ENCODE data around the gene PARP4.
"Not testable (repeated sequence)": the region's sequence is repeated elsewhere in the genome, so short reads cannot be mapped to it uniquely, and the experiment has no call there.

PARP4 gene

DNA sequence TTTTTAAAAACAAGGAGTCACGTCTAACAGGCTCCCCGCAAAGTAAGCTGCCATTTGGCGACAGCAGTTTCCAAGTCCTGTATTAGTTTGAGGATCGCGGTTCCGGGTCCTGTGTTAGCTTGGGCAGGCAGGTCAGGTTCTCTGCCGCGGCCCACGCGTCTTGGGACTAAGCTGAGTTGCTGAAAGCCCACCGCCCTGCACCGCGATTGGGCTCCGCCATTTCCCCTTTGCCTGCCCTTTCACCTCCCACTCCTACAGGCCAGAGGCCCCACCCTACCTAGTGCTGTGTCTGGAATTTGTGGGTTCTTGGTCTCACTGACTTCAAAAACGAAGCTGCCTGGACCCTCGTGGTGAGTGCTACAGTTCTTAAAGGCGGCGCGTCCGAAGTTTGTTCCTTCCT lies 6.8 kb downstream of the PARP4 start:
- no peak for DNase-seq (ENCODE audit: low read depth)

DNA sequence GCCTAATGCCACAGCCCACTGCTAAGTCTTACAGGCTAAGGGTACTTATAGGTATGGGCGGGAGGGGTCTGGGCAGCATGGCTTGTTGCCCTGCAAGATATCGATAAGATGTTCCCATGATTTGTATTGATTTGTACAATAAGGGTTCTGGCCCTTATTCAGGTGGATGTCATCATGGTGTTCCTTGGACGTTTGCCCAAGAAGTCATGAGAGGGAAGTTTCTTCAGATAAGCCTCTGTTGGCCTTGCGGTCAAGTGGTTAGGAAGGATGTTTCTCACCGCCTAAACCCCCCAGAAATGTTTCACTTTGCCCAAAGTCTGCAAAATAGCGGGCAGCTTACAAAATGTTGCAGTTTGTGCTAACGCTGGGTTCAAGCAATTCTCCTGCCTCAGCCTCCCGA lies 7.3 kb downstream of the PARP4 start:
- DNase-seq (ENCODE audit: low read depth): no peak

DNA sequence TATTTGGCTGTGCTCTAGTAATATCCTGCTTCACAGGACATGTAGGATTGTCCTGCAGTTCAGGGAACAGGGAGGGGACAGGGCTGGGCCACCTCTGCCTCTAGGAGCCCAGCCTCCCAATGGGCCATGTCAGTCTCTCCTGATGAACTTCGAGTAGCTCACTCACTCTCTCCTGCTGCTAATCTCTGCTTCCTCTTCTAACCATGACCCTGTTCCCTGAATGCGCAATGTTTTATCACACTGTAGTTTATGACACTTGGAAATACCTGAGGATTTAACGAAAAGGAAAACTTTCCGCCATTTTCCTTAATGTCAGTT lies 9.2 kb downstream of the PARP4 start:
- no peak for DNase-seq (ENCODE audit: low read depth)

DNA sequence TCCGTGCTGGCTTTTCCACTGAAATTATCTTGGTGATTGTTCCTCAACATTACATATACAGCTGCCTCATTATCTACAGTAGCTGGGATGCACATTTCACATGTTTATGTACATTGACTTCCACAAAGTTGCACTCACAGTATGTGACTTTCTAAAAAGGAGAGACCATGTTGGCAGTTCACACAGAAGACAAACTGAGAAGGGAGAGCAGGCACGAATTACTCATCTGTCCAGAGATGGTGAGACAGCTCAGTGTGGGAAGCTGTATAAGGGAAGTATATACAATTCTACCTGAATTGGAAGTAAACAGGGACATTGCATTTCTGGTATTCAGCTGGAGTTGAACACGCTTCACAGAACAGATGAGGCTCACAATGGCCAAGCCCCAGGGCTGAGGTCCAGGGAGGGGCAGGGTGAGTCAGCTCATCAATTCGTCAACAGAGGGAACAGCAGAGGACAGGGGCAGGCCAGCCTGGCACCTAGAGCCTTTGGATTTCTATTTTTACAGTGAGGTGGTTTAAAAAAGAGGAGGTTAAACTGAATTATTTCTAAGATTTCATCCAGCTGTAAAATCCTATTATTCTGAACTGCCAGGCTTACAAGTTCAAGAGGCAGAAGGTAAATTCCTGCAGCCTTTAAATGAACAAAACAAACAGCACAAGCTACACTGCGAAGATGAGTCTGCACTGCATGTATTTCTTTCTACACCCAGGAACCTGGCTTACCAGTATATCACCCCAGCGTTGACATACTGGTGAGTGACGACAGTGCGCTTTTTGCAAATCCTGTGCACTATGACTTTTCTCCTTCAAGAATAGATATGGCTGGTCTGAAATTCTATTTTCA lies 9.8 kb downstream of the PARP4 start:
- no peak for DNase-seq (ENCODE audit: low read depth)

DNA sequence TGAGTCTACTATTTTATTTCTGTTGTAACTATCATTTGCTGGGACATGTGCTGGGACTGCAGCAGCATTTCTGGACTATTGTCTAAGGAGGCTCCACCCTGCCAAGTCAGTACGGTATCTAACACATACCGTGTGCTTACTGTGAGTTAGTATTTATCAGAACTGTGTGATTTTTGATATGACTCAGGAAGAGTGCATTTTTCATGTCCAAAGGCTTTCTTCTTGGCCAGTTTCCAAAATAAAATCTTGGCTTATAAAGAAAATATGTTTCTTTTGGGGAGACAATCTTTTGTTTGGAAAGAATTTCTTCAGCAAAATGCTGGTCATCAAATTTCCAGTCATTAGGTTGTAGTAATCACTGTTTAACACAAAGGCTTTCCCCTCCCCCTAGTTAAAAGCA lies 11.6 kb downstream of the PARP4 start:
- DNase-seq (ENCODE audit: low read depth): no peak

DNA sequence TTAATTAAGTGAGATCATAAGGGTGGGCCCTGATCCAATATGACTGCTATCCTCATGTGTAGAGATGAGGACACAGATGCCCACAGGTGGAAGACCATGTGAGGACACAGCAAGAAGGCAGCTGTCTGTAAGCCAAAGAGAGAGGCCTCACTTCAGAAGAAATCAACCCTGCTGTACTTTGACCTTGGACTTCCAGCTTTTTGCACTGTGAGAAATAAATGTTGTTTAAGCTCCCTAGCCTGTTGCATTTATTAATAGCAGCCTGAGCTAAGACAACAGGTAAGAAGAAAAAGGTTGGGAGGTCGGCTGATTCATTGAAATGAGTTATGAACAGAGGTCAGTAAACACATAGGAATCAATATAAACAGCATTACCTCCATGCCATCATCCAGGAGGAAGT lies 14.8 kb downstream of the PARP4 start:
- DNase-seq (ENCODE audit: low read depth): no peak

DNA sequence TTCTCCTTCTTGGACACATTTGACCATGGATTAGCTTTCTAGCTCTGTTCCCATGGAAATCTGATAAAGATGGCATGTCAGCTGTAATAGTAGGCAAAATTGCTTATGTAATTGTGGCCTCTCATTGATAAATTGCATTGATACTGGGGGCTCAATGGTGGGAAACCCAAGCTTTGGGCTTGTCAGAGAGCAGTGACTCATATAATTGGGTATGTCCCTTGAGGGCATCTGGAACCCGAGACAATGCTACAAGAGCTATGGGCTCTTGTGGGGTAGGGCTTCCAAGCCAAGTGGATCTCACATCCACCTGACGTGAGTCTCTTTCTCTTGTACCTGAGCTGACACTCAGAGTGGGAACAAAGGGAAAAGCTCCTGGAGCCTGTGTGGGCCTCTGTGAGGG lies 16.3 kb downstream of the PARP4 start:
- DNase-seq (ENCODE audit: low read depth): not testable (repeated sequence)

DNA sequence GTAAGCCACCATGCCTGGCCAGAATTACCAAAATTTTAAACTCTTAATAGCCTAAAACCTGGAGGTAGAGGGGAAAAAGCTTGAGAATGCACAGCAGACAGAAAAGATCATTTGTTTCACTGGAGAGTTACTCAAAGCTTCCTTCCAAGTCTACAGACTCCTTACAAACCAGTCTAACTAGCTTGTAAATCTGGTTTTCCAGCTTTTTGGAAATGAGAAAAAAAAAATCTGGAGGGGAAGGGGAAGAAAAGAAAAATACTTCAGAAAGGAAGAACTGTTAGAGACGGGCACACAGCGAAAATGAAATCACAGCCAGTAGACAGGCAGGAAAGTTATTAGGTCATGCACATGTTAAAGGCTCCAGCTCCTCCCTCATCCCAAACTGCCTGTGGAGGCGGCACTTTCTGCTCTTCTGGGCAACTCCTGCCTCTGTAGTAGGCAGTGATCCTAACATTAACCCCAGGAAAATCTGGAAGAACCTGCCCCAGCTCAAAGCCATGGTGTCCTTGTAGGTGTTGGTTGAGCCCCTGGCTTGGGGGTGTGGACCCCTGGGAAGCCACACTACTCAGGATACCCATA lies 17.3 kb downstream of the PARP4 start:
- no peak for DNase-seq (ENCODE audit: low read depth)

DNA sequence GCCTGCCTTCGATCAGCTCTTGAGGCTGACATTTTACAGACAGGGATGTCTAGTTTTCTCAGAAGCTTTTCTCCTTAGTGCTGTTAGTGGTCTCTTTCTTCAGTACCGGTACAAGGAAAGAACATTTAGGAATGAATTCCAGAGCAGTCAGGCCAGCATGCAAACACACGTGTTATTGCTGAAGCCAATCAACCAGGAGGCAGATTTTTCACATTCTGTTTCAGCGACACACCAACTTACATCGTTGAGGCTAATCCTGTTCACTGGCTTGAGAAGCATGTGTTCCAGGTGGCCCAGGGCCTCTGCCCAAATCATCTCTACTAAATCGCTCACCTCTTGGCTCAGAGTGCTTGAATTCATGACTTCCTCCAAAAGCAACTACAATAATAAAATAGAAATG lies 19.2 kb downstream of the PARP4 start:
- no peak for DNase-seq (ENCODE audit: low read depth)

DNA sequence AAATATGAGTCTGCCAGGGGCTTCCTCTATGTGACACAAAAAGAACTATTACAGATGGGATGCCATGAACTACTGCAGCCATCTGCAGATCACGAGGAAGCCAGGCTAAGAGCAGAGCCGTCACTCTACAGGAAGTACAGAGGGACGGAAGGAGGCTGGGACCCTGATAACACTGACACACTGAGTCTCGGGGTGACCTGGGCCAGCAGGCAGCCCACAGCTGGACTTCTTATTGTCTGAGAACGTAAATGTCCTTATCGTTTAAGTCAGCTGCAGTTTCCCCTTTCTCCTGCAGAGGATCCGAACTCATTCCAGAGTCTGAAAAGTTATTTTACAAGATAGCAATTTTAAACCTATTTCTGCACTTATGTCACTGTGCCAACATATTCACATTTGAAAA lies 20.7 kb downstream of the PARP4 start:
- DNase-seq (ENCODE audit: low read depth): peak; percentile 71

DNA sequence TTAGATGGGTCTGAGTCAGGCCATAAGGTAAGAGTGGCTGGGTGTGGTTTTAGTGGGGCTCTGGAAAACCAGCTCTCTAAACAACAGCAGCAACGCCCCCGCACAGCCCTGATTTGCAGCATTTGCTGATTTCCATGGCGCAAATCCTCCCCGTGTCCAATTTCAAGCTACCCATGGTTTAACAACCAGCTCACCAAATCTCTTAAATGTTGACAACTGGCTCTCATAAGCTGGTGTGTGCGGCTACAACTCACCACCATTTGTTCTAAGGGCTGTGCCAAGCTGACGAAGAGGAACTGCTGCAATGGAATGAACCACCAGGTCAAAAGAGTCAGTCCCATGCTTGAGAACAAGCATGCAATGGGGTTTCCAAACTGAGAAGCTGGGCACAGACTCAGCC lies 22.9 kb downstream of the PARP4 start:
- no peak for DNase-seq (ENCODE audit: low read depth)

DNA sequence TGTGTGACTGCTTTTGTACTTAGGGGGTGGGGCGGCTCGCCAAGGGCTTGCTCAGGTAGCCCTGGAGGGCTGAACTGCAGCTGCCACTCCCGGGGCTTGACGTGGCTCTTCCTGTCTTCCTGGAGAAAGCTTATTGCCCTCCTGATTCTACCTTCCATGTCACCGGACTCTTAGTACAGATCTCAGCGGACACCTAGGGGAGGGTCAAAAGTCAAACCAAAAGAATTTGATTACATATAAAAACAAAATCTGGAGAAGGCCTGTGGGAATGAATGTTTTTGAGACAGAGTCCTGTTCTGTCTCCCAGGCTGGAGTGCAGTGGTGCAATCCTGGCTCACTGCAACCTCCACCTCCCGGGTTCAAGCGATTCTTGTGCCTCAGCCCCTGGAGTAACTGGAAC lies 24.5 kb downstream of the PARP4 start:
- not testable (repeated sequence) for DNase-seq (ENCODE audit: low read depth)

DNA sequence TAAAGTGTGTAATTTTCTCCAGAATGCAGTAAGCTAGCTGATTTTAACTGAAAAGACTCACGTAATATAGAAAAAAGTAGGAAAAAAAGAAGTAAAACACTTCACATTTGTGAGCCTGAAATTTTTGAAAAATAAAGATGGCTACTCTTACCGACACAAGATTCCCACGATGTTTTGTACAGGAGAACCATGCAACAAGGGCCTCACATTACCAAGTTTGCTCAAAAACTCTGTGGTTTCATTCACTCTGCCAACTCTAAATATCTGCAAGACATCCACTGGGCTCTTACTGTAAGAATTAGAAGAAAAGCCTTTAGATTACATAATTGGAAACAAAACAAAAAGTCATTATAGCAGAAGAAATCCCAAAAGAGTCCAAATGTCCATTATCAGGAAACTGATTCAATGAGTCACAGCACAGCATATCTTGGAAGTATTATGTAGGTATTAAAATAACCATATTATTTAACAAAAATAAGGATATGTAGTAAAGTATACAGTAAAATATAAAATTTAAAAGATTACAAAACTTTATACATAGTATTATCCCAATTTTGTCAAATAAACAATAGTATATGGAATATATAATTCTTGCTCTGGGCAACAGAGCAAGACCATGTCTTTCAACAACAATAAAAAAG lies 26.4 kb downstream of the PARP4 start:
- not testable (repeated sequence) for DNase-seq (ENCODE audit: low read depth)

DNA sequence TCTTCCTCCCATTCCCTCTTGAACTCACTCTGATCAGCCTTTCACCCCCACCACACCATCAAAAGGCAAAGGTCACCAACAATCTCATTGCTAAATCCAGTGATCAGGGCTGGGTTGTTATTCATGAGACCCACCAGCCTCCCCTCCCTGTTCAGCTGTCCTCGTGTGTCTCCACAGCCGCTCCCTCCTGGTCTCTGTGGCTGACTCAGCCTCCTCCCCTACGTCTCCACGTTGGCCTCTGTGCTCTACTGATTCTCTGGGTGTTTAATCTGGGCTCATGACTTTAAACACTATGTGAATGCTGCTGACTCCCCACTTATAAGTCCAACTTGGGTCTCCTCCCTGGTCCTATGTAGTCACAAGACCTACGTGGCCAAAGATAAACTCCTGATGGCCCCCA lies 38.9 kb downstream of the PARP4 start:
- DNase-seq (ENCODE audit: low read depth): no peak

DNA sequence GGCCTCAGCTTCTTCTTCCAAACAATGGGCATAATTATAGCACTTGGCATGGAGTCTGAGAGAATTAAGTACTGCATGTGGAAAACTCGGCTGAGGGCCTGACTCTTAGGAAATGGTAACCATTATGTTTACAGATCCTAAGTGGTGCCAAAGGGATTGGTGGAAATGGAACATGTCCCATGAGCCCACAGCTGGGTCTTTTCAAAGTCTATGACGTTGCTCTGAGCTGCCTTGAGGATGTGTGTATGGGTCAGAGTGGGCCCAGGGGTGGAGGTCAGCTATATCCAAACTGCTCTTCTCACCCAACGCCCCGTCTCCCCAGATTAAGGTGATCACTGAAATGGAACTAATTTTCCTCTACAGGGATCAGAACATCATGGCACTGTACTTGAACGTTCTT lies 40.4 kb downstream of the PARP4 start:
- DNase-seq (ENCODE audit: low read depth): not testable (repeated sequence)

DNA sequence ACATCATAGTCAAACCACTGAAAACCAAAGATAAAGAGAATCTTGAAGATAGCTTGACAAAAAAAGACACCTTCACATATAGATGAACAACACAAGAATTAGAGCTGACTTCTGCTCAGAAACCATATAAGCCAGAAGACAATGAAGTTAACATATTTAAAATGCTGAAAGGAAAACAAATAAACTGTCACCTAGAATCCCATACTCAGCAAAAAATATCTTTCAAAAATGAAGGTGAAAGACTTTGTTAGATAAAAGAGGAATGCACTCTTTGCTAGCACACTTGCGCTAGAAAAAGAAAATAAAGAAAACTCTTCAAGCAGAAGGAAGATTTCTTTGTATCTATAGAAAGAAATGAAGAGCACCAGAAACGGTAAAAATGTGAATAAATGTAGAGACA lies 49.5 kb downstream of the PARP4 start:
- no peak for DNase-seq (ENCODE audit: low read depth)

DNA sequence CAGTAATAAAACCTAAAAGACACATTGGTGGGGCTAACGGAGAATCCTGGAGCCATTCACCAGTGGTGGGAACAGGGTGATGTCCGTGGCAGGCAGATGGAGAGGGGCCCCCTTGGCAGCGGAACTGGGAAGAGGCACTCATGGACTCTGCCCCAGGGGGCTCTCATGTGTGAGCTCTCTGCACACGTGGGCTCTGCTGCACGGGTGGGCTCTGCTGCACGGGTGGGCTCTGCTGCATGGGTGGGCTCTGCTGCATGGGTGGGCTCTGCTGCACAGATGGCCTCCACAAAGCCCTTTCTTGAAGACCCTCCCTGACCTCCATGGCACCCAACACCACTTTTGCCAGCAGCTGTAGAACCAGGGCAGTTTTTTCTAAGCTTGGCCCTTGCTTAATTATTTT lies 52.3 kb downstream of the PARP4 start:
- DNase-seq (ENCODE audit: low read depth): no peak

DNA sequence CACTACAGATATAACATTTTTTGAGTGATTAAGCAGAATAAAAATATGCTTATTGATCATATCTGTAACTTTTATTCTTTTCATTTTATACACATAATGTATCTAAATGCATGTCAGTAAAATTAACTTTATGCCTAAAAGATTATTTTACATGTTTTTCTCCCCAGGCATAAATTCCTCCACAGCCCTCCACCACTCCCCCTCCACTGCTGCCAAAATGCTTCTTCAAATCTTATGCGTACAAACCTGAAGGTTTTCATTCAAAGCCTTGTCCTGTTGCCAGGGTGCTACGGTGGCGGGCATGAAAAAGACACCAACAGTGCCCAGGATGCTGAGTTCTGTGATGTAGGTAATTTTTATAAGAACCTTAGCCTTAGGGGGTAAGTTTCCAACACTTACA lies 52.9 kb downstream of the PARP4 start:
- no peak for DNase-seq (ENCODE audit: low read depth)

DNA sequence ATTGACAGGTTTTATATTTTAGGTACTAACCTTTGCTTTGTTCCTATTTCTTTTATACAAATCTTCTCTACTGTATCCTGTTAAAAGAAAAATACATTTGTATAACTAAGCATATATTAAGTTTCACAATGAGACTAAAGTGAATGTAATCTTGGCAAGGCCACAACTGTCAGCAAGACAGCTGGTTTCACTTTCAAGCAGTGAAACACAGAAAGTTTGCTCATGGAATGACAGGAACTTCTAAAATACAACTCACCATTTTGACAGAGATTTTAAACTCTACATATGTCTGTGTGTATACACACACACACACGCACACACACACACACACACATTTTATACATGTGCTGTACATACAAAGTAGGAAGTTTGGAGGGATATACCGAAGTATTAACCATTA lies 53.3 kb downstream of the PARP4 start:
- DNase-seq (ENCODE audit: low read depth): no peak

DNA sequence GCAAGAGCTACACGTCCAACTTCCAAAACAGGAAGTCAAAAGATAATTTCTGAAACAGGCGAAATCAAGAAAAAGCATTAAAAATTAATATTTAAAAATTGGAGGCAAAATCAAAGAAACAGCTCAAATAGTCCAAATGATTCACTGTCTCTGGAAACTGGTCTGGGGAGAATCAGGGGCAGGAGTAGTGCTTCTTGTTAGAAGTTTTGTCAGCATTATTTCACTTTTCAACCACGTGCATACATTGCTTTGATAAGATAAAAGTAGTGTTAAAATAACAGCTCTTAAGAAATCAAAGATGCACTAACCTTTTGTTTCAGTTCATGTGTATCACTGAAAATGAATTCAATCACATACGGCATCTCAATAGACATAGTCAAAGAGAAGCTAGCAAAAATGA lies 53.8 kb downstream of the PARP4 start:
- DNase-seq (ENCODE audit: low read depth): no peak

DNA sequence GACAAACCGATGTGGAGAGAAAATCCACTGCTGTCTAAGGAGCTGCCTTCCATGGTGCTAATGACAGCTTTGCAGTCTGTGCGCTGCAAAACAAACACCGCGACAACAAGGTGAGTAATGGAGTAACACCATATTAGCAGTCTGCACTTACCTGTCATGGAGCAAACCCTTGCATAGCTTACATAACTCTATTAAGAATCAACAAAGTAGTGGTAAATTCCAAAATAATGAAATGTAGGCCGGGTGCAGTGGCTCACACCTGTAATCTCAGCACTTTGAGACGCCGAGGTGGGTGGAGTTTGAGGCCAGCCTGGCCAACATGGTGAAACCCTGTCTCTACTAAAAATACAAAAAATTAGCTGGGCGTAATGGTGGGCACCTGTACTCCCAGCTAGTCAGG lies 56.2 kb downstream of the PARP4 start:
- DNase-seq (ENCODE audit: low read depth): no peak

DNA sequence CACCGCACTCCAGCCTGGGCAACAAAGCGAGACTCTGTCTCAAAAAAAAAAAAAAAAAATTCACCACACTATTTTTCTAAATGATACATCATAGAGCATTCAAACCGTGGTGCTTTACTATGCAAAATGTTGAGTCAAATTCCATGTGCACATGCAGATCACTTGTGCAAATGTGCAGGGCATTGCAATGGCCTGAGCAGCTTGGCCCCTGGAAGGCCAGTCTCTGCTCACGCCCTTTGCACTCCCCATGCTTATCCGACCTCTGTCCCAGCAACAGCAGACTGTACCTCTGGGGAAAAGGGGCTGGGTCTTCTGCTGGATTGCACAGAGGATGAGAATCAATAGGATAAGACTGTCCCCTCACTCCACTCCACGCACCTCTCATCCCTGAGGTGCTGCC lies 58.5 kb downstream of the PARP4 start:
- no peak for DNase-seq (ENCODE audit: low read depth)

DNA sequence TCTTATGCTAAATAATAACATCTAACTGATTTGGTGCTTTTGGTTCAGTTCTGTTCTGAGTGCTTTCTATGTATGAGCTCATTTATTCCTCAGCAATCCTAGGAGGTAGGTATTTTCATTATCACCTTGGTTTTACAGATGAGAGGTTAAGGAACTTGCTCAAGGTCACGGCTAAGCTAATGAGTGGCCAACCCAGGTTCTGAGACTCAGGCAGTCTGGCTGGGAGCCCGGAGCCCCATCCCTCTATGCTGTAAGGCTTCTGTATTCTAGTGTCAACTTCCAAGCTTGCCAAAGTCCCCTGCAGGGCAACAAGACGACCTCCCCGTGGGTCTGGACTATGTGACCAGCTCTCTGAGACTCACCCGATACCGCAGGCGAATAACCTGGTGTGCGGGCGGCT lies 60.5 kb downstream of the PARP4 start:
- DNase-seq (ENCODE audit: low read depth): no peak

DNA sequence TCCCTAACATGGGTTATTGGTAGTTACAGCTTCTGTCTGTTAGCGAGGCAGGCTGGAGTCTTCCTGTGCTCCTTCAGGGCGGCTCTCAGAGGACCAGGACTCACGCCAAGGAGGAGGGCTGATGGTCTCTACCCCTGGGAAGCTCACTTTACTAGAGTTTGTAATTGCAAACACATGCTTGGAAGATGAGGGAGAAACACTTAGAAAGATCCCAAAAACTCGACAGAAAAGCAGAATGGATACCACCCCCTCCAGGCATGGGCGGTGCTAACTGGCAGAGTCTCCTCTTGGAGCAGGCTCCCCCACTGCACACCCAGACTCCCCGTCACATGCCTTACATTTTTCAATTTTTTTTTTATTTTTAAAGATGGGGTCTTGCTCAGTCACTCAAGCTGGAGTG lies 62.0 kb downstream of the PARP4 start:
- no peak for DNase-seq (ENCODE audit: low read depth)
